Keratinocyte (primary cell): Measurements from ENCODE around the gene TMEM208. TPM values are rescaled to one million over a fixed set of nuclear protein-coding genes. Genes with fewer than 3 reads are reported as not detected.

ENCODE experiments used
- DNase-seq: peaks from one replicate; pipeline ENCODE4 v3.0.0-alpha.2; 2011; ENCODE audit warnings: low read depth, missing footprints, low spot score
- FAIRE-seq: peaks from 2 replicates; lab custom pipeline; 2011; peaks lifted over from hg19 to GRCh38; lab: Jason Lieb, UNC
- H2AFZ ChIP-seq: 2 replicates; pipeline ENCODE4 v1.6.0; 2012; ENCODE audit warnings: low read length, control low read depth, inconsistent platforms; ENCODE audit not compliant: control insufficient read depth
- H3K27ac ChIP-seq: 2 replicates; pipeline ENCODE4 v1.5.1; 2011; ENCODE audit warnings: low read length; ENCODE audit not compliant: control insufficient read depth, insufficient read depth
- H3K27me3 ChIP-seq: 3 replicates; pipeline ENCODE4 v1.6.0; 2011; ENCODE audit warnings: low read length; ENCODE audit not compliant: control insufficient read depth, insufficient read depth; ENCODE audit errors: extremely low read depth
- H3K36me3 ChIP-seq, 2 experiments: 2 replicates in 1 of 2; 3 replicates in 1 of 2; pipeline ENCODE4 v1.5.1; 2011; ENCODE audit warnings: low read length in 2 of 2, mild to moderate bottlenecking in 1 of 2; ENCODE audit not compliant: control insufficient read depth in 2 of 2, insufficient read depth in 2 of 2; ENCODE audit errors: extremely low read depth in 1 of 2
- H3K4me1 ChIP-seq: 3 replicates; pipeline ENCODE4 v1.5.1; 2011; ENCODE audit warnings: low read length; ENCODE audit not compliant: control insufficient read depth, insufficient read depth; ENCODE audit errors: extremely low read depth
- H3K4me2 ChIP-seq: 3 replicates; pipeline ENCODE4 v1.6.0; 2011; ENCODE audit warnings: low read depth, low read length; ENCODE audit not compliant: control insufficient read depth, insufficient read depth; ENCODE audit errors: extremely low read depth
- H3K4me3 ChIP-seq, 3 experiments: fragments of 200-600 bp in 1 of 3; sonication (generic) in 1 of 3; 2 replicates in 2 of 3; 3 replicates in 1 of 3; pipeline ENCODE4 v1.5.1; 2011 to 2016; ENCODE audit warnings: low read length in 3 of 3, mild to moderate bottlenecking in 3 of 3, control low read depth in 2 of 3, inconsistent platforms in 1 of 3, low read depth in 1 of 3, mixed read lengths in 1 of 3, mixed run types in 1 of 3, moderate library complexity in 1 of 3; ENCODE audit not compliant: control insufficient read depth in 2 of 3, insufficient read depth in 2 of 3; ENCODE audit errors: extremely low read depth in 1 of 3
- H3K79me2 ChIP-seq: 2 replicates; pipeline ENCODE4 v1.6.0; 2012; ENCODE audit warnings: low read length; ENCODE audit not compliant: control insufficient read depth, insufficient read depth
- H3K9ac ChIP-seq: 3 replicates; pipeline ENCODE4 v1.6.0; 2011; ENCODE audit warnings: low read length; ENCODE audit not compliant: control insufficient read depth, insufficient read depth; ENCODE audit errors: extremely low read depth
- H3K9me1 ChIP-seq: 3 replicates; pipeline ENCODE4 v1.6.0; 2011; ENCODE audit warnings: low read length; ENCODE audit not compliant: control insufficient read depth, insufficient read depth; ENCODE audit errors: extremely low read depth
- H3K9me3 ChIP-seq: 2 replicates; pipeline ENCODE4 v1.5.1; 2012; ENCODE audit warnings: low read depth, low read length; ENCODE audit not compliant: control insufficient read depth
- H4K20me1 ChIP-seq: 3 replicates; pipeline ENCODE4 v1.6.0; 2011; ENCODE audit warnings: low read length; ENCODE audit not compliant: control insufficient read depth, insufficient read depth; ENCODE audit errors: extremely low read depth
- CTCF ChIP-seq, 3 experiments: IDR thresholded peaks in 1 of 3; conservative IDR thresholded peaks in 1 of 3; optimal IDR thresholded peaks in 1 of 3; 2 replicates in 2 of 3; 3 replicates in 1 of 3; pipeline versions ENCODE3 to v1.5.1; 2011; ENCODE audit warnings: low read length in 3 of 3, mild to moderate bottlenecking in 3 of 3, moderate library complexity in 2 of 3, control low read depth in 1 of 3, inconsistent platforms in 1 of 3; ENCODE audit not compliant: insufficient read depth in 2 of 3; ENCODE audit errors: extremely low read depth in 1 of 3
- EZH2 ChIP-seq: IDR thresholded peaks from one replicate; pipeline ENCODE4 v1.6.1; 2012; ENCODE audit warnings: inconsistent platforms, mild to moderate bottlenecking, low read length, moderate library complexity
- dilution Hi-C: fragments of 300-500 bp; cut with MboI; formaldehyde crosslinking; loops from one replicate; pipeline ENCODE4 v1.7.0; 2020; ENCODE audit warnings: low sequenced_read_pairs; ENCODE audit not compliant: extremely low pct_ligation_motif_present
- polyA plus RNA-seq, 5 experiments: library from polyadenylated mRNA; depleted of rRNA in 3 of 5; stranded (reverse) in 3 of 5; stranded (forward) in 1 of 5; unstranded in 1 of 5; fragments of >200 nt; gene quantifications; 1 replicate in 1 of 5; 2 replicates in 3 of 5; 3 replicates in 1 of 5; pipeline versions ENCODE4 v1.2.1 to v1.2.3, GENCODE V29; 2011 to 2012; ENCODE audit warnings: missing spikeins in 2 of 5, low read depth in 1 of 5, low replicate concordance in 1 of 5

The TMEM208 gene
- polyA plus RNA-seq, 1 donor (not counting 4 experiments of a cell fraction or from before 2014, with no cell fraction given) = 44.9 TPM

GRCh38 chr16:67257486-67258160 lies 30.7 kb downstream of the TMEM208 start:
- Histone ChIP-seq H3K4me2 (no peak overlapping the region), H3K4me1 (no peaks in the 10 kb centered on the region), H3K36me3 (no peaks in the 10 kb centered on the region), H3K4me3 (no peak overlapping the region), H3K79me2 (no peaks in the 10 kb centered on the region), H3K9me1 (no peaks in the 10 kb centered on the region), H3K9ac (no peak overlapping the region), H2AFZ (no peak overlapping the region), H3K9me3 (no peaks in the 10 kb centered on the region), H4K20me1 (no peaks in the 10 kb centered on the region), H3K27ac (no peak overlapping the region), H3K27me3 (no peaks in the 10 kb centered on the region)
- TF ChIP-seq EZH2 (no peak), CTCF (optimal IDR thresholded peaks at IDR 0.05 in 1 of 3, IDR thresholded peaks at IDR 0.05 in 1 of 3, conservative IDR thresholded peaks at IDR 0.05 in 1 of 3; ENCODE audit: extremely low read depth in 1 of 3, insufficient read depth in 2 of 3, low read length in 3 of 3) (no peak)
- FAIRE-seq (no peak), DNase-seq (no peak)
- dilution Hi-C loops = no loop called here

DNA sequence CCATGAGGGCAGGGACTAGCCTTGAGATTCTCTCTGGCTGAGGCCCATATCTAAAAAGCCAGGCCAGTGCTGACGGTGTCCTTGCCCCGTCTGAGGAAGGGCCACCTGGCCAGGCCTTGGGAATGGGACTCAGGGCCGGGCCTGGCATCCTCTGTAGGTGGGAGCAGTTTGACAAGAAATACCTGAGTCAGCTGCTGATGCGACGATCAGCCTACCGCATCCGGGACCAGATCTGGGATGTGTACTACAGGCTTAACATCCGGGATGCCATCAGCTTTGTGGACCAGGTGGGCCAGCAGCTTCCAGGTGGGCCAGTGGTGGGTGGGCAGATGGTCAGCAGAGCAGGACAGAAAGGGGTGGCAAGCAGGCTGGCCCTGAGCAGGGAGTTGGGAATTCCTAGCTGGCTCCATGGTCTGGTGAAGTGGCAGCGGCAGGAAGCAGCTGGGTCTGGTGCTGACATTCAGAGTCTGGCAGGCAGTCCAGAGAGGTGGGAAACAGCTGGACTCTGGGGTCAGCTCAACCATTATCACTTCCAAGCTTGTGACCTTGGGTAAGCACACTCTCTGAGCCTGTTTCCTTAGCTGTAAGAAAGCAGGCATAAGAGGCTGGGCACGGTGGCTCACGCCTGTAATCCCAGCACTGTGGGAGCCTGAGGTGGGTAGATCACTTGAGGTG lies 31.4 kb downstream of the TMEM208 start:
- DNase-seq = no peak
- no peaks in the 10 kb centered on the region for H3K79me2 ChIP-seq
- dilution Hi-C loops = no loop called here
- no peak overlapping the region for H3K4me2 ChIP-seq
- H3K4me3 ChIP-seq = no peak overlapping the region
- no peaks in the 10 kb centered on the region for H3K9me1 ChIP-seq
- H3K9me3 ChIP-seq = no peaks in the 10 kb centered on the region
- H3K36me3 ChIP-seq = no peaks in the 10 kb centered on the region
- H3K27me3 ChIP-seq = no peaks in the 10 kb centered on the region
- FAIRE-seq = no peak
- H2AFZ ChIP-seq = no peak overlapping the region
- no peak overlapping the region for H3K9ac ChIP-seq
- no peak for TF ChIP-seq EZH2
- no peak overlapping the region for H3K27ac ChIP-seq
- no peaks in the 10 kb centered on the region for H3K4me1 ChIP-seq
- no peaks in the 10 kb centered on the region for H4K20me1 ChIP-seq
